Neural progenitor cell (in vitro differentiated cells): ENCODE results near the gene LRBA. TPM values are rescaled to one million over a fixed set of nuclear protein-coding genes. Genes with fewer than 3 reads are reported as not detected.

Experiments used
- DNase-seq: peaks from one replicate; pipeline ENCODE4 v3.0.0-alpha.2; 2016; ENCODE audit warnings: low spot score
- H2AFZ ChIP-seq: fragments of 200-600 bp; sonication (generic); replicated peaks from 2 replicates; pipeline ENCODE4 v1.6.1; 2016; ENCODE audit warnings: antibody characterized with exemption
- H3F3A ChIP-seq: fragments of 200-600 bp; sonication (generic); 2 replicates; pipeline ENCODE4 v1.6.1; 2016; ENCODE audit warnings: antibody characterized with exemption, low read depth
- H3K27ac ChIP-seq: fragments of 200-600 bp; sonication (generic); 2 replicates; pipeline ENCODE4 v1.5.1; 2016; ENCODE audit warnings: mild to moderate bottlenecking
- H3K27me3 ChIP-seq: fragments of 200-600 bp; sonication (generic); 2 replicates; pipeline ENCODE4 v1.6.1; 2016; ENCODE audit warnings: mild to moderate bottlenecking, moderate library complexity
- H3K36me3 ChIP-seq: fragments of 200-600 bp; sonication (generic); 2 replicates; pipeline ENCODE4 v1.5.1; 2016
- H3K4me1 ChIP-seq: fragments of 200-600 bp; sonication (generic); 2 replicates; pipeline ENCODE4 v1.6.1; 2016; ENCODE audit warnings: mixed run types
- H3K4me2 ChIP-seq: fragments of 200-600 bp; sonication (generic); 2 replicates; pipeline ENCODE4 v1.6.1; 2016
- H3K4me3 ChIP-seq: fragments of 200-600 bp; sonication (generic); 2 replicates; pipeline ENCODE4 v1.5.1; 2016
- H3K79me2 ChIP-seq: fragments of 200-600 bp; sonication (generic); 2 replicates; pipeline ENCODE4 v1.6.1; 2016; ENCODE audit warnings: low read depth
- H3K9ac ChIP-seq: fragments of 200-600 bp; sonication (generic); 2 replicates; pipeline ENCODE4 v1.6.1; 2016
- H3K9me3 ChIP-seq: fragments of 200-600 bp; sonication (generic); 2 replicates; pipeline ENCODE4 v1.5.1; 2016; ENCODE audit warnings: low read depth
- H4K20me1 ChIP-seq: fragments of 200-600 bp; sonication (generic); 2 replicates; pipeline ENCODE4 v1.6.1; 2016; ENCODE audit warnings: low read depth
- H3K27ac Mint-ChIP-seq: 3 replicates; pipeline ENCODE4 v1.8.0; 2021; ENCODE audit warnings: mixed read lengths
- H3K27me3 Mint-ChIP-seq: 2 replicates; pipeline ENCODE4 v1.8.0; 2022; ENCODE audit warnings: low read depth, mild to moderate bottlenecking, inconsistent platforms, moderate library complexity, mixed read lengths; ENCODE audit not compliant: insufficient read depth
- H3K36me3 Mint-ChIP-seq: 3 replicates; pipeline ENCODE4 v1.8.0; 2021; ENCODE audit warnings: mixed read lengths
- H3K4me1 Mint-ChIP-seq: 3 replicates; pipeline ENCODE4 v1.8.0; 2021; ENCODE audit warnings: mixed read lengths
- H3K4me3 Mint-ChIP-seq: 3 replicates; pipeline ENCODE4 v1.8.0; 2021; ENCODE audit warnings: mild to moderate bottlenecking, moderate library complexity, mixed read lengths
- H3K9me3 Mint-ChIP-seq: 3 replicates; pipeline ENCODE4 v1.8.0; 2020; ENCODE audit warnings: mixed read lengths
- EZH2 ChIP-seq: fragments of 200-600 bp; sonication (generic); IDR thresholded peaks from 2 replicates; pipeline ENCODE4 v1.6.1; 2017; ENCODE audit warnings: antibody characterized with exemption, mild to moderate bottlenecking, moderate library complexity
- EZH2phosphoT487 ChIP-seq: fragments of 200-600 bp; sonication (generic); IDR thresholded peaks from 2 replicates; pipeline ENCODE4 v1.6.1; 2017; ENCODE audit warnings: antibody characterized with exemption
- total RNA-seq: library from RNA; depleted of rRNA; stranded (reverse); fragments of >200 nt; gene quantifications from 2 replicates; pipeline ENCODE4 v1.2.3, GENCODE V29; 2015; ENCODE audit warnings: low replicate concordance
- TF ChIP-seq, protein P1 (sequence below): fragments of 200-600 bp; sonication (generic); IDR thresholded peaks from 2 replicates; pipeline ENCODE4 v1.5.1; 2017; ENCODE audit warnings: antibody characterized with exemption, mild to moderate bottlenecking

LRBA gene
- total RNA-seq, 1 donor from 2014 or later = 111 TPM

DNA sequence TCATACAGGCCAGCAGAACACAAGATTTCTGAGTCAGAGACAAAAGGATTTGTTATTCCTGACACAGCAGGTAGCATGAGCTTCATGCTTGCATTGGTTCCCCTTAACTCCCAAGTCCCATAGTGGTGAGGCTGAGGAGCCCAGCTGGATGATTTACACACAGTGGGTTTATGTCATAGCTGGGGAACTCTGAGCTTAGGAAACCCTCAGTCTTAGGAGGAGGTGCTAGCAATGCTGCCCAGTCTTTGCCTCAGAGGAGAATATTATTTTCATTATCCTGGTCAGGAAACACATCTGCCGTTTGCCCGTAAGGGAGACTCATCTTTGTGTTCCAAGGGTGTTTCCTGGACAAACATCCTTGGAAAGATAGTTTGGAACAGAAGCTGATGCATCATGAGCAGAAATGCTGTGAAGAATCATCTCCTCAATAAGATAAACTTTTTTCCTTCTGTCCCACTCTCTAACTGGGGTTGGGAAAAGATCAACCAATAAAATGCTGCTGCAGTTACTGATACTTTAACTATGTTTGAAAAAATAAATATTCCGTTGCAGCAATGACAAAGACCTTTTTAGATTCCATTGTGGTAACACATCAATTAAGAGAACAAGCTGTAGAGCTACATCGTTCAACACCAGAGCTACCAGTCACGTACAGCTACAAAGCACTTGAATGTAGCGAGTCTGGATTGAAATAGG, 790.0 kb downstream of the LRBA start:
- no peak overlapping the region for H2AFZ ChIP-seq
- H3K4me1 ChIP-seq = peaks cover 7% of the 10 kb centered on the region
- H3K9ac ChIP-seq = no peak overlapping the region
- no peaks in the 10 kb centered on the region for H3F3A ChIP-seq
- no peaks in the 10 kb centered on the region for H3K79me2 ChIP-seq
- DNase-seq = peak; percentile 25
- H3K27ac ChIP-seq = no peak overlapping the region
- H3K36me3 ChIP-seq = no peaks in the 10 kb centered on the region
- peaks cover 16% of the 10 kb centered on the region for H3K36me3 Mint-ChIP-seq
- H3K4me1 Mint-ChIP-seq = peaks cover 13% of the 10 kb centered on the region
- no peaks in the 10 kb centered on the region for H4K20me1 ChIP-seq
- no peak overlapping the region for H3K4me3 ChIP-seq
- TF ChIP-seq, protein P1, sequence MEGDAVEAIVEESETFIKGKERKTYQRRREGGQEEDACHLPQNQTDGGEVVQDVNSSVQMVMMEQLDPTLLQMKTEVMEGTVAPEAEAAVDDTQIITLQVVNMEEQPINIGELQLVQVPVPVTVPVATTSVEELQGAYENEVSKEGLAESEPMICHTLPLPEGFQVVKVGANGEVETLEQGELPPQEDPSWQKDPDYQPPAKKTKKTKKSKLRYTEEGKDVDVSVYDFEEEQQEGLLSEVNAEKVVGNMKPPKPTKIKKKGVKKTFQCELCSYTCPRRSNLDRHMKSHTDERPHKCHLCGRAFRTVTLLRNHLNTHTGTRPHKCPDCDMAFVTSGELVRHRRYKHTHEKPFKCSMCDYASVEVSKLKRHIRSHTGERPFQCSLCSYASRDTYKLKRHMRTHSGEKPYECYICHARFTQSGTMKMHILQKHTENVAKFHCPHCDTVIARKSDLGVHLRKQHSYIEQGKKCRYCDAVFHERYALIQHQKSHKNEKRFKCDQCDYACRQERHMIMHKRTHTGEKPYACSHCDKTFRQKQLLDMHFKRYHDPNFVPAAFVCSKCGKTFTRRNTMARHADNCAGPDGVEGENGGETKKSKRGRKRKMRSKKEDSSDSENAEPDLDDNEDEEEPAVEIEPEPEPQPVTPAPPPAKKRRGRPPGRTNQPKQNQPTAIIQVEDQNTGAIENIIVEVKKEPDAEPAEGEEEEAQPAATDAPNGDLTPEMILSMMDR = no peak
- TF ChIP-seq EZH2 = no peak
- no peak for TF ChIP-seq EZH2phosphoT487
- H3K9me3 Mint-ChIP-seq = no peaks in the 10 kb centered on the region
- no peaks in the 10 kb centered on the region for H3K27me3 ChIP-seq
- H3K9me3 ChIP-seq = no peaks in the 10 kb centered on the region
- H3K27me3 Mint-ChIP-seq = no peaks in the 10 kb centered on the region
- no peak overlapping the region for H3K4me2 ChIP-seq
- no peak overlapping the region for H3K27ac Mint-ChIP-seq
- no peak overlapping the region for H3K4me3 Mint-ChIP-seq

DNA sequence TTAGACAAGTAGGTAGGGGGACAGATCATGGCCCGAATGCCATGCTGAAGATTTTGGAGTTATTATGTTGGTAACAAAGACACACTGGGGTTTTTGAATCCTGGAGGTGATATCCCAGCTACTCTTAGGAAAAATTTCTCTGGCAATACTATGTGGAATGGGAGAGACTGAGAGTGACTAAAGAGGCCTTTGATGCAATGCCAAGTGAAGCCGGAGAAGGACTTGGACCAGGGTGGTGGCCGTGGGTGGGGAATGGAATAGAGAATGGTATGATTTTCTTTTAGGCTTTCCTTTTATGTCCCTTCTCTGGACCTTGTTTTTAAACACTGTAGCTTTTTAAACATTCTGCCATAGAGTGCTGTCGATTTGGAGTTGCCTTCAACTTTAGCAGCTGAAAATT, 795.2 kb downstream of the LRBA start:
- no peaks in the 10 kb centered on the region for H3K79me2 ChIP-seq
- H4K20me1 ChIP-seq = no peaks in the 10 kb centered on the region
- peaks cover 9% of the 10 kb centered on the region for H3K36me3 Mint-ChIP-seq
- no peaks in the 10 kb centered on the region for H3K36me3 ChIP-seq
- H3K9ac ChIP-seq = no peak overlapping the region
- DNase-seq = no peak
- H3K9me3 ChIP-seq = no peaks in the 10 kb centered on the region
- peaks cover 25% of the 10 kb centered on the region for H3K4me1 Mint-ChIP-seq
- no peak overlapping the region for H3K4me3 ChIP-seq
- H3K4me2 ChIP-seq = no peak overlapping the region
- H3K9me3 Mint-ChIP-seq = no peaks in the 10 kb centered on the region
- H2AFZ ChIP-seq = no peak overlapping the region
- no peak overlapping the region for H3K4me3 Mint-ChIP-seq
- TF ChIP-seq, protein P1 = no peak
- TF ChIP-seq EZH2phosphoT487 (no peak), EZH2 (no peak)
- H3K27ac ChIP-seq = no peak overlapping the region
- no peak overlapping the region for H3K27ac Mint-ChIP-seq
- H3F3A ChIP-seq = no peaks in the 10 kb centered on the region
- peaks cover 3% of the 10 kb centered on the region for H3K27me3 Mint-ChIP-seq
- peaks cover 15% of the 10 kb centered on the region for H3K4me1 ChIP-seq
- H3K27me3 ChIP-seq = no peaks in the 10 kb centered on the region

GRCh38 chr4:150218447-150218846, 796.6 kb downstream of the LRBA start:
- Mint-ChIP-seq H3K27ac (no peak overlapping the region), H3K4me3 (no peak overlapping the region), H3K4me1 (peaks cover 19% of the 10 kb centered on the region), H3K36me3 (peaks cover 5% of the 10 kb centered on the region), H3K27me3 (peaks cover 3% of the 10 kb centered on the region), H3K9me3 (no peaks in the 10 kb centered on the region)
- no peak overlapping the region for H3K4me3 ChIP-seq
- H3K36me3 ChIP-seq = no peaks in the 10 kb centered on the region
- no peaks in the 10 kb centered on the region for H3K79me2 ChIP-seq
- peaks cover 12% of the 10 kb centered on the region for H3K4me1 ChIP-seq
- TF ChIP-seq EZH2phosphoT487 = no peak
- TF ChIP-seq, protein P1 = no peak
- no peak for TF ChIP-seq EZH2
- no peak overlapping the region for H3K9ac ChIP-seq
- H3K4me2 ChIP-seq = no peak overlapping the region
- DNase-seq = no peak
- H3K9me3 ChIP-seq = no peaks in the 10 kb centered on the region
- H3F3A ChIP-seq = no peaks in the 10 kb centered on the region
- H3K27me3 ChIP-seq = no peaks in the 10 kb centered on the region
- no peak overlapping the region for H2AFZ ChIP-seq
- no peaks in the 10 kb centered on the region for H4K20me1 ChIP-seq
- no peak overlapping the region for H3K27ac ChIP-seq
